ENCODE results near the gene NPEPL1. TPM values are rescaled to one million over a fixed set of nuclear protein-coding genes. Genes with fewer than 3 reads are reported as not detected.

Gene NPEPL1
- total and polyA plus RNA-seq, 7 experiments from 2014 or later: 6.2 to 76.2 (median 49.5) TPM

DNA sequence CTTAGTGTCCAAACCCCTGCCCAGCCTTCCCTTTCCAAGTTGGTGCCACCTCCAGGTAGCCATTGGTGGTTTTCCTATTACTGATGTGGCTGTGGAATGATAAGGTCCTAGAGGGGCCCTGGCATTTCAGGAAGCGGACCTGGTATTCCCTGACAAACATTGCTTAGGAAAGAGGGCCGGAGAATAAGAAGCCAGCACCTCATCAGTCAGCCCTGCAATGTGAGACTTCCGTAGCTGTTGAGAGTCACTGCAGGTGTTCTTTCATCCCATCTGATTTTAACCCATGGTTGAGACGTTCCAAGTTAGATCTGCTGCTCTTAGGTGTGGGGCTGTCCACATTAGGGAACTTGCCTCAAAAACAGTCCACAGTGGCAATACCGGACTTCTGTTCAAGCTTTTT, 14.8 kb upstream of the NPEPL1 start:
- CTCF ChIA-PET: interaction anchor here (1.0 to 1.7 kb wide), 2 partner anchors 27 to 31 kb away, joined by 3 to 4 read pairs; partner anchors contain the start of gene STX16
- POLR2A ChIA-PET: no interaction called here
- H3K27me3 ChIP-seq (ENCODE audit: control insufficient read depth in 2 of 2, insufficient read depth in 2 of 2, low read length in 2 of 2): no peaks in the 10 kb centered on the region

DNA sequence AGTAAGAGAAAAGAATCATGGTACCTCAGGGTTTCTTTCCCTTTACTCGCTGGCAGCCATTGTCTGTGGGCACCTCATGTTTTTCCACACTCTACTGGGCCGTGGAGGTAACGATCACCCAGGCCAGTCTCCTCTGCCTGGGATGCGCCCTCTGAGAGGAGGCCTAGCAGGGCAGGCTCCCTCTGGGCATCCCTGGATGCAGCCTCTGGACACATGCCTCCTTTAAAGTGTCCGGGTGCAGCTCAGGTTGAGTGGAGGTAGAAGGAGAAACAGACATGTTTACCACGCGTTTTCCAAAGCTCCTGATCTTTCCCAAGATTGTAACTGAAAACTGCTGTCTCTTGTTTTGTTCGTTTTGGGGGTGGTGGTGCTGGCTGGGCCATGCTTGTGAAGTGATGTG, 13.8 kb upstream of the NPEPL1 start:
- Mint-ChIP-seq H3K4me1 (peaks cover 0 to 4% (median 0%) of the 10 kb centered on the region in 7 donors), H3K9me3 (peaks cover 0 to 1% (median 0%) of the 10 kb centered on the region in 11 donors), H3K27me3 (no peaks in the 10 kb centered on the region), H3K4me3 (no peak overlapping the region), H3K36me3 (peaks cover 12 to 58% (median 27%) of the 10 kb centered on the region in 5 donors), H3K27ac (peak overlapping the region in 1 of 9 donors; percentile 62)
- no peak for ATAC-seq
- ChIA-PET CTCF (no interaction called here), POLR2A (interaction anchor here (1.0 kb wide), 1 partner anchor 14 kb away, joined by 3 read pairs; no protein-coding TSS in a partner anchor)
- Histone ChIP-seq H3K9me3 (ENCODE audit: control insufficient read depth in 2 of 3, low read length in 3 of 3) (no peaks in the 10 kb centered on the region), H3K36me3 (ENCODE audit: control insufficient read depth in 2 of 3, insufficient read depth in 3 of 3, low read length in 3 of 3) (peaks cover 6 to 49% (median 25%) of the 10 kb centered on the region in 3 experiments), H3K27ac (ENCODE audit: low read depth, low read length) (no peak overlapping the region), H3K27me3 (ENCODE audit: control insufficient read depth in 2 of 2, insufficient read depth in 2 of 2, low read length in 2 of 2) (no peaks in the 10 kb centered on the region), H3K4me3 (ENCODE audit: low read length) (no peak overlapping the region), H3K4me1 (ENCODE audit: control insufficient read depth in 2 of 2, insufficient read depth in 2 of 2, low read length in 2 of 2) (no peaks in the 10 kb centered on the region)
- intact Hi-C loops (cut with micrococcal nuclease): no loop called here
- DNase-seq: no peak

More for the DNA sequence above, 14.8 kb upstream of the NPEPL1 start:
- H3K36me3 Mint-ChIP-seq: peaks cover 12 to 59% (median 33%) of the 10 kb centered on the region in 5 donors
- H3K27ac ChIP-seq (ENCODE audit: low read depth, low read length): no peak overlapping the region
- no peak overlapping the region for H3K4me3 ChIP-seq (ENCODE audit: low read length)
- H3K27ac Mint-ChIP-seq: no peak overlapping the region
- ATAC-seq: no peak
- peaks cover 6 to 59% (median 25%) of the 10 kb centered on the region in 3 experiments for H3K36me3 ChIP-seq (ENCODE audit: control insufficient read depth in 2 of 3, insufficient read depth in 3 of 3, low read length in 3 of 3)
- H3K4me1 Mint-ChIP-seq: peaks cover 0 to 4% (median 0%) of the 10 kb centered on the region in 7 donors
- peaks cover 0 to 1% (median 0%) of the 10 kb centered on the region in 11 donors for H3K9me3 Mint-ChIP-seq
- no peaks in the 10 kb centered on the region for H3K9me3 ChIP-seq (ENCODE audit: control insufficient read depth in 2 of 3, low read length in 3 of 3)
- intact Hi-C loops (cut with micrococcal nuclease): no loop called here
- DNase-seq: no peak
- no peak overlapping the region for H3K4me3 Mint-ChIP-seq
- H3K4me1 ChIP-seq (ENCODE audit: control insufficient read depth in 2 of 2, insufficient read depth in 2 of 2, low read length in 2 of 2): no peaks in the 10 kb centered on the region
- no peaks in the 10 kb centered on the region for H3K27me3 Mint-ChIP-seq

DNA sequence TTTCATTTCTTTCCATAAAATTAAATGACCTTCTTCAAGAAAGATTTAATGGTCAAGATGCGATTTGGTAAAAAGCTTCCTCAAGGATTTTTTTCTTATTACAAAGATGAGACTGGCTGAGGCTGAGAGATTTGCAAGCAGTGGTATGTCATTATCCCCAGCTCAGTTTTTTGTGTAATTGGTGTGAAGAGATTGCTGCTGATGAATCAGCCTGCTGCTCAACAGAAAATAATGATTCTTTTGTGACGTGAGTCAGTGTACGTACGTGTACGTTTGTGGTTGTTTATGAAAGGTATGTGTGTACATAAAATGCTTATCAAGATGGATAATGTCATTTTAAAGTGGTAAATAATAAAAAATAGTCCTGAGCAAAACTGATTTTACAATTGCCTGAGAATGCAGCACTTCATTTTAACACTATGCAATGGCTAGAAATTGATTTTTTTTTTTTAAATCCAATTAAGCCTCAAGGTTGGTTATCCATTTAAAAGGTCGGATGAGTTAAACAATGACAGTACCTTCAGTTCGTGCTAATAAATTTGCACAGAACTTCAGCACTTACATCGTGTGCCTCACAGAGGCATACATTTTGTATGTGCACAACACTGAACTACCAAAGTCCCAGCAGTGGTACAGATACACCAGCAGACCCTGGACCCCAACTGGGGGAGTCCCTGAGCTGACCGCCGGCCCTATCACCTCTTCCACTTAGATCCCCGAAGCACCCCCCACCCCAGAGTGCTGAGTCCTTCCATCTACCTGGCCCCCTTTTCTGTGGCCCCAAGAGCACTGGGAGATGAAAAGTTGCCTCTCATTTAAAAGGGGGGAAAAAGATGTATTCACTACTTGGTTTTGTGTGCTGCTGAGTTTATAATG, 9.7 kb upstream of the NPEPL1 start:
- CTCF ChIA-PET: no interaction called here

DNA sequence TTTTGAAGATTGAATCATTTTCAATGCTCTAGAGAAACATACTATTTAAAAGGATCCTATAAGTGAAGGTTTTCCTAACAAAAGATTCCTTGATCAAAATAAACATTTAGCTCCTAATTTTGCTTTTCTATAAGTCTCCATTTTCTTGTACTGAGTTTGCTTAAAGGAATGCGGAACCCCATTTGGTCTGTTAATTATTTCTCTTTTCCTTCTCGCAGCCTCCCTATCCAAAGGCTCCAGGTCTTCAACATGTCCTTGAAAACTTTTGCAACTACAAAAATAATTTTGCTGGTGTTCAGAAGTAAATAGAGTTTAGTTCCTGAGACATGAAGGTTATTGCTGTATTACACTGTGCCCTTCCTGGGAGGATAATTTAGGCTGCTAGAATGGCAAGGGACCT, 8.3 kb upstream of the NPEPL1 start:
- CTCF ChIA-PET: no interaction called here
- peak overlapping the region in 1 of 9 donors; percentile 22 for H3K27ac Mint-ChIP-seq
- Histone ChIP-seq H3K36me3 (ENCODE audit: control insufficient read depth in 2 of 3, insufficient read depth in 3 of 3, low read length in 3 of 3) (peaks cover 0 to 9% (median 7%) of the 10 kb centered on the region in 3 experiments), H3K27ac (ENCODE audit: low read depth, low read length) (no peak overlapping the region), H3K4me1 (ENCODE audit: control insufficient read depth in 2 of 2, insufficient read depth in 2 of 2, low read length in 2 of 2) (no peaks in the 10 kb centered on the region), H3K4me3 (ENCODE audit: low read length) (no peak overlapping the region), H3K27me3 (ENCODE audit: control insufficient read depth in 2 of 2, insufficient read depth in 2 of 2, low read length in 2 of 2) (no peaks in the 10 kb centered on the region), H3K9me3 (ENCODE audit: control insufficient read depth in 2 of 3, low read length in 3 of 3) (no peaks in the 10 kb centered on the region)
- no peak overlapping the region for H3K4me3 Mint-ChIP-seq
- ATAC-seq (no peak), DNase-seq (no peak)
- peaks cover 0 to 2% (median 0%) of the 10 kb centered on the region in 11 donors for H3K9me3 Mint-ChIP-seq
- H3K4me1 Mint-ChIP-seq: peaks cover 0 to 5% (median 0%) of the 10 kb centered on the region in 7 donors
- intact Hi-C loops (cut with micrococcal nuclease): no loop called here
- H3K36me3 Mint-ChIP-seq: peaks cover 8 to 35% (median 18%) of the 10 kb centered on the region in 5 donors
- POLR2A ChIA-PET: no interaction called here
- no peaks in the 10 kb centered on the region for H3K27me3 Mint-ChIP-seq

More for the DNA sequence above, 9.7 kb upstream of the NPEPL1 start:
- Mint-ChIP-seq H3K36me3 (peaks cover 8 to 40% (median 18%) of the 10 kb centered on the region in 5 donors), H3K27me3 (no peaks in the 10 kb centered on the region), H3K4me3 (no peak overlapping the region), H3K9me3 (peaks cover 0 to 1% (median 0%) of the 10 kb centered on the region in 11 donors), H3K4me1 (peaks cover 0 to 5% (median 0%) of the 10 kb centered on the region in 7 donors), H3K27ac (peak overlapping the region in 2 of 9 donors; percentile 32 to 71)
- peaks cover 0 to 18% (median 7%) of the 10 kb centered on the region in 3 experiments for H3K36me3 ChIP-seq (ENCODE audit: control insufficient read depth in 2 of 3, insufficient read depth in 3 of 3, low read length in 3 of 3)
- DNase-seq (no peak), ATAC-seq (no peak)
- H3K4me3 ChIP-seq (ENCODE audit: low read length): no peak overlapping the region
- H3K9me3 ChIP-seq (ENCODE audit: control insufficient read depth in 2 of 3, low read length in 3 of 3): no peaks in the 10 kb centered on the region
- H3K4me1 ChIP-seq (ENCODE audit: control insufficient read depth in 2 of 2, insufficient read depth in 2 of 2, low read length in 2 of 2): no peaks in the 10 kb centered on the region
- no peaks in the 10 kb centered on the region for H3K27me3 ChIP-seq (ENCODE audit: control insufficient read depth in 2 of 2, insufficient read depth in 2 of 2, low read length in 2 of 2)
- H3K27ac ChIP-seq (ENCODE audit: low read depth, low read length): no peak overlapping the region
- intact Hi-C loops (cut with micrococcal nuclease): no loop called here
- POLR2A ChIA-PET: no interaction called here

DNA sequence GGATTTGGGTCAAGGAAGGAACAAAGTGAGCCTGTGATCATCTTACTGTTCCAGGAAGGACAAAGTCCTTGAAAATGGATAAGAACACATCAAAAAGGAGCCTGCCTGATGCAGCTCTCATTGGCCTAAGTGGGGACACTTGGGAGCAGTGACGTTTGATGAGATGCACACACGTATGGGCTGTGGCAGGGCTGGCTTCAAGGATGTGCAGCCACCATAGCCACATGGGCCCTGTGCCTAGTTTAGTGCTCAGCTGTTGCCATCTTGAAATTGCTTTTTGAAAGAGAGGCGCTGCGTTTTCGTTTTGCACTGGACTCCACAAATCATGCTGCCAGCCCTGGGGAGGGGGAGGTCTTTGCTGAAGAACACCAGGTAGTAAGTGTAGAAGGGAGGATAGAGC, 6.6 kb upstream of the NPEPL1 start:
- intact Hi-C loops (cut with micrococcal nuclease): no loop called here
- Histone ChIP-seq H3K4me3 (ENCODE audit: low read length) (no peak overlapping the region), H3K4me1 (ENCODE audit: control insufficient read depth in 2 of 2, insufficient read depth in 2 of 2, low read length in 2 of 2) (no peaks in the 10 kb centered on the region), H3K27me3 (ENCODE audit: control insufficient read depth in 2 of 2, insufficient read depth in 2 of 2, low read length in 2 of 2) (no peaks in the 10 kb centered on the region), H3K9me3 (ENCODE audit: control insufficient read depth in 2 of 3, low read length in 3 of 3) (no peaks in the 10 kb centered on the region), H3K27ac (ENCODE audit: low read depth, low read length) (no peak overlapping the region), H3K36me3 (ENCODE audit: control insufficient read depth in 2 of 3, insufficient read depth in 3 of 3, low read length in 3 of 3) (no peaks in the 10 kb centered on the region)
- ChIA-PET CTCF (interaction anchor here (0.8 kb wide), 1 partner anchor 28 kb away, joined by 4 read pairs; no protein-coding TSS in a partner anchor), POLR2A (no interaction called here)
- H3K4me1 Mint-ChIP-seq: peaks cover 0 to 8% (median 3%) of the 10 kb centered on the region in 7 donors
- no peak overlapping the region for H3K27ac Mint-ChIP-seq
- ATAC-seq: no peak
- no peaks in the 10 kb centered on the region for H3K27me3 Mint-ChIP-seq
- no peak overlapping the region for H3K4me3 Mint-ChIP-seq
- peaks cover 0 to 1% (median 0%) of the 10 kb centered on the region in 11 donors for H3K9me3 Mint-ChIP-seq
- DNase-seq: no peak
- H3K36me3 Mint-ChIP-seq: peaks cover 8 to 27% (median 9%) of the 10 kb centered on the region in 5 donors

DNA sequence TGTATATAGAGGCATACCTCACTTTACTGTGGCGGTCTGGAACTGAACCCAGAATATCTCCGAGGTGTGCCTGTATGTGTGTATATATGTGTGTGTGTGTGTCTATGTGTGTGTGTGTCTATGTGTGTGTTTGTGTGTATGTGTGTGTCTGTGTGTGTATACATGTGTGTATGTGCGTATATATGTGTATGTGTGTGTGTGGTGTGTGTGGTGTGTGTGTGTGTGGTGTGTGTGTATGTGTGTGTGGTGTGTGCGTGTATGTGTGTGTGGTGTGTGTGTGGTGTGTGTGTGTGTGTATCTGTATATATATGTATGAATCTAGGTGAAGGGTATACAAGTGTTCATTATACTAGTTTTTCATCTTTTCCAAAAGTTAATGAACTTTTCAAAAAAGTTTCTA, 4.2 kb upstream of the NPEPL1 start:
- no peaks in the 10 kb centered on the region for H3K36me3 ChIP-seq (ENCODE audit: control insufficient read depth in 2 of 3, insufficient read depth in 3 of 3, low read length in 3 of 3)
- intact Hi-C loops (cut with micrococcal nuclease): no loop called here
- DNase-seq (no peak), ATAC-seq (no peak)
- ChIA-PET POLR2A (interaction anchor here (0.6 to 6.4 kb wide), 2 partner anchors 38 to 44 kb away, joined by 3 to 57 read pairs; partner anchors contain the start of gene STX16), CTCF (no interaction called here)
- H3K27ac Mint-ChIP-seq: peak overlapping the region in 5 of 9 donors; percentile 0 to 34 (median 17)
- peaks cover 0 to 14% (median 4%) of the 10 kb centered on the region in 7 donors for H3K4me1 Mint-ChIP-seq
- no peaks in the 10 kb centered on the region for H3K27me3 ChIP-seq (ENCODE audit: control insufficient read depth in 2 of 2, insufficient read depth in 2 of 2, low read length in 2 of 2)
- no peak overlapping the region for H3K4me3 Mint-ChIP-seq
- H3K9me3 ChIP-seq (ENCODE audit: control insufficient read depth in 2 of 3, low read length in 3 of 3): no peaks in the 10 kb centered on the region
- peaks cover 2% of the 10 kb centered on the region in 2 donors for H3K4me1 ChIP-seq (ENCODE audit: control insufficient read depth in 2 of 2, insufficient read depth in 2 of 2, low read length in 2 of 2)
- H3K9me3 Mint-ChIP-seq: peaks cover 0 to 1% (median 0%) of the 10 kb centered on the region in 11 donors
- H3K27ac ChIP-seq (ENCODE audit: low read depth, low read length): no peak overlapping the region
- H3K36me3 Mint-ChIP-seq: peaks cover 5 to 18% (median 9%) of the 10 kb centered on the region in 5 donors
- H3K4me3 ChIP-seq (ENCODE audit: low read length): no peak overlapping the region
- H3K27me3 Mint-ChIP-seq: no peaks in the 10 kb centered on the region

Data from naive thymus-derived CD4-positive, alpha-beta T cell (primary cell).